Measurements from ENCODE around the gene PI4KB. TPM values are rescaled to one million over a fixed set of nuclear protein-coding genes. Genes with fewer than 3 reads are reported as not detected.

The PI4KB gene
- total RNA-seq, 1 experiment from 2014 or later = 50.7 TPM

DNA sequence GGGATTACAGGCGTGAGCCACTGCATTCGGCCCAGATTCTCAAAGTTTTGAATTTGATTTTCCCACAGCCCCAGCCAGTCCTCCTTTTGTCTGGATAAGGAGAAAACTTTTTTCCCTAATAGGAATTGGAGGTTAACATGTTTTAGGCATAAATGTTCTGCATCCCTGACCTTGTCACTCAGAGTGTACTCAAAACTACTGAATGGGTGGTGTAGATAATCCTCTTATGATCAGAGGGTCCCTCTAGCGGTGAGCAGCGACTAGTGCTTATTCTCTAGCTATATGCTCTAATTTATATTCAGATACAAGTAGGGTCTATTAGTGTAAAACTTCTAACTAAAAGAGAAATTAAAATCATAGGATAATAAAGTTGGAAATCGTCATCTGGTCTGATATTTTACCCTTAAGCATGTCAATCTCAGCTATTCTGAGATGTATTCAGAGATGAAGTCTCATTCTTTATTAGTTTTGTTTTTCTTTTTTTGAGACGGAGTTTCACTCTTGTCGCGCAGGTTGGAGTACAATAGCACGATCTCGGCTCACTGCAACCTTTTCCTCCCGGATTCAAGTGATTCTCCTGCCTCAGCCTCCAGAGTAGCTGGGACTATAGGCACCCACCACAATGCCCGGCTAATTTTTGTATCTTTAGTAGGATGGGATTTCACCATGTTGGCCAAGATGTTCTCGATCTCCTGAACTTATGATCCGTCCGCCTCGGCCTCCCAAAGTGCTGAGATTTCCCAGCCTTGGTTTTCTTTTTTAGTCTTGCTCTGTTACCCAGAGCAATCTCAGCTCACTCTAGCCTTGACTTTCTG lies 75.4 kb downstream of the PI4KB start:
- Mint-ChIP-seq H3K27ac (ENCODE audit: unreplicated experiment) (no peak overlapping the region), H3K36me3 (ENCODE audit: insufficient read depth, unreplicated experiment) (peaks cover 73% of the 10 kb centered on the region), H3K9me3 (ENCODE audit: low read depth, unreplicated experiment) (no peaks in the 10 kb centered on the region), H3K4me3 (ENCODE audit: low read depth, unreplicated experiment) (no peak overlapping the region), H3K27me3 (ENCODE audit: unreplicated experiment) (no peaks in the 10 kb centered on the region), H3K4me1 (ENCODE audit: low read depth, unreplicated experiment) (peaks cover 3% of the 10 kb centered on the region)
- peak; percentile 82 for TF ChIP-seq CTCF (IDR thresholded peaks at IDR 0.05; ENCODE audit: unreplicated experiment)
- CTCF ChIA-PET = interaction anchor here (0.6 to 1.9 kb wide), 13 partner anchors 10 to 164 kb away, joined by 3 to 17 read pairs (median 5); partner anchors contain the start of genes PI4KB, VPS72 and ZNF687
- no TSS peak for BruUV-seq (replicated peaks)
- intact Hi-C loops (cut with micrococcal nuclease; ENCODE audit: unreplicated experiment) = loop anchor here (1.0 to 5.0 kb wide), 2 partner anchors 56 to 155 kb away; no protein-coding TSS in a partner anchor
- peak; percentile 72 for DNase-seq

GRCh38 chr1:151246786-151247185 lies 80.4 kb downstream of the PI4KB start:
- H3K27ac Mint-ChIP-seq (ENCODE audit: unreplicated experiment) = no peak overlapping the region
- no peak for TF ChIP-seq CTCF (IDR thresholded peaks at IDR 0.05; ENCODE audit: unreplicated experiment)
- no peak for DNase-seq
- intact Hi-C loops (cut with micrococcal nuclease; ENCODE audit: unreplicated experiment) = no loop called here
- no peaks in the 10 kb centered on the region for H3K27me3 Mint-ChIP-seq (ENCODE audit: unreplicated experiment)
- H3K36me3 Mint-ChIP-seq (ENCODE audit: insufficient read depth, unreplicated experiment) = peaks cover 89% of the 10 kb centered on the region
- CTCF ChIA-PET = interaction anchor here (0.6 kb wide), 1 partner anchor 247 kb away, joined by 3 read pairs; no protein-coding TSS in a partner anchor
- no TSS peak for BruUV-seq (replicated peaks)
- H3K4me1 Mint-ChIP-seq (ENCODE audit: low read depth, unreplicated experiment) = no peaks in the 10 kb centered on the region
- no peak overlapping the region for H3K4me3 Mint-ChIP-seq (ENCODE audit: low read depth, unreplicated experiment)
- H3K9me3 Mint-ChIP-seq (ENCODE audit: low read depth, unreplicated experiment) = no peaks in the 10 kb centered on the region

DNA sequence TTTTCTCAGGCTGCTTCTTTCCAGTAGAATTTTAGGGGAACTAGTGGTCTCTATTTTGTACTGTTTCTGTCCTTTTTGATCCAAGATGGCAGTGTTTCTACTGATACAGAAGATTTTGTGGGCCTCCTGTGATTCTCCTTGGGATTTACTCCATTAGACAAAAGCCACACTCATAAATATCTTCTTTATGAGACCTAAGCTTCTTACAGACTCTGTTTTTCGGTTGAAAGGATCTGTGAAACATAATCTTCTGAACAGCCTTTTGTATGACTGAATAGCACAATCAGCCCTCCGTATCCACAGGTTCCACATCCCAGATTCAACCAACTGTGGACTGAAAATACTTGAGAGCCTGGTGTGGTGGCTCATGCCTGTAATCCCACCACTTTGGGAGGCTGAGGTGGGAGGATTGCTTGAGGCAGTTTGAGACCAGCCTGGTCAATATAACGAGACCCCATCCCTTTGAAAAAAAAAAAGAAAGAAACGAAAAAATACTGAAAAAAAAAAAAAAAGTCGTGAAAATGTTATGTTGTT lies 83.5 kb downstream of the PI4KB start:
- H3K27ac Mint-ChIP-seq (ENCODE audit: unreplicated experiment) = no peak overlapping the region
- H3K36me3 Mint-ChIP-seq (ENCODE audit: insufficient read depth, unreplicated experiment) = peaks cover 93% of the 10 kb centered on the region

GRCh38 chr1:151242442-151242841 lies 84.8 kb downstream of the PI4KB start:
- CTCF ChIA-PET = no interaction called here
- Mint-ChIP-seq H3K27me3 (ENCODE audit: unreplicated experiment) (no peaks in the 10 kb centered on the region), H3K4me1 (ENCODE audit: low read depth, unreplicated experiment) (no peaks in the 10 kb centered on the region), H3K27ac (ENCODE audit: unreplicated experiment) (no peak overlapping the region), H3K36me3 (ENCODE audit: insufficient read depth, unreplicated experiment) (peaks cover 93% of the 10 kb centered on the region), H3K4me3 (ENCODE audit: low read depth, unreplicated experiment) (no peak overlapping the region), H3K9me3 (ENCODE audit: low read depth, unreplicated experiment) (no peaks in the 10 kb centered on the region)
- no peak for TF ChIP-seq CTCF (IDR thresholded peaks at IDR 0.05; ENCODE audit: unreplicated experiment)
- DNase-seq = no peak
- no TSS peak for BruUV-seq (replicated peaks)
- intact Hi-C loops (cut with micrococcal nuclease; ENCODE audit: unreplicated experiment) = no loop called here

More for the DNA sequence above, 83.5 kb downstream of the PI4KB start:
- no TSS peak for BruUV-seq (replicated peaks)
- TF ChIP-seq CTCF (IDR thresholded peaks at IDR 0.05; ENCODE audit: unreplicated experiment) = no peak
- Mint-ChIP-seq H3K4me3 (ENCODE audit: low read depth, unreplicated experiment) (no peak overlapping the region), H3K27me3 (ENCODE audit: unreplicated experiment) (no peaks in the 10 kb centered on the region), H3K9me3 (ENCODE audit: low read depth, unreplicated experiment) (no peaks in the 10 kb centered on the region), H3K4me1 (ENCODE audit: low read depth, unreplicated experiment) (no peaks in the 10 kb centered on the region)
- CTCF ChIA-PET = interaction anchor here (0.7 kb wide), 1 partner anchor 112 kb away, joined by 4 read pairs; no protein-coding TSS in a partner anchor
- DNase-seq = no peak
- intact Hi-C loops (cut with micrococcal nuclease; ENCODE audit: unreplicated experiment) = no loop called here

Other genes with a start within 250 kb of the PI4KB start
- 2.2 and 2.5 TPM in 2 replicates for gene SEMA6C, start 180.8 kb downstream of the PI4KB start, total RNA-seq (2022)
- gene TNFAIP8L2, start 170.8 kb downstream of the PI4KB start, total RNA-seq (2022) = not detected in 2 replicates
- 7.6 and 9.7 TPM in 2 replicates for gene LYSMD1, start 161.5 kb downstream of the PI4KB start, total RNA-seq (2022)
- 47.3 and 49.8 TPM in 2 replicates for gene SCNM1, start 161.3 kb downstream of the PI4KB start, total RNA-seq (2022)
- 1.6 and 2.1 TPM in 2 replicates for gene TMOD4, start 151.4 kb downstream of the PI4KB start, total RNA-seq (2022)
- 91.4 and 111 TPM in 2 replicates for gene VPS72, start 137.2 kb downstream of the PI4KB start, total RNA-seq (2022)
- 86.6 and 96.2 TPM in 2 replicates for gene PIP5K1A, start 128.9 kb downstream of the PI4KB start, total RNA-seq (2022)
- gene PSMD4, start 72.7 kb downstream of the PI4KB start, total RNA-seq (2022) = 302 and 325 TPM in 2 replicates
- gene ZNF687, start 45.1 kb downstream of the PI4KB start, total RNA-seq (2022) = 42.9 and 43.4 TPM in 2 replicates
- 82.4 and 88.1 TPM in 2 replicates for gene RFX5, start 19.8 kb upstream of the PI4KB start, total RNA-seq (2022)
- 7.8 and 9.8 TPM in 2 replicates for gene SELENBP1, start 45.3 kb upstream of the PI4KB start, total RNA-seq (2022)
- gene PSMB4, start 72.2 kb upstream of the PI4KB start, total RNA-seq (2022) = 355 and 411 TPM in 2 replicates
- gene POGZ, start 132.1 kb upstream of the PI4KB start, total RNA-seq (2022) = 118 and 128 TPM in 2 replicates
- gene CGN, start 184.0 kb upstream of the PI4KB start, total RNA-seq (2022) = 113 and 131 TPM in 2 replicates
- 31.4 and 34.3 TPM in 2 replicates for gene TUFT1, start 212.9 kb upstream of the PI4KB start, total RNA-seq (2022)